HG03565 (cell line): ENCODE results near the gene CPZ.
"Not testable (repeated sequence)": the region's sequence is repeated elsewhere in the genome, so short reads cannot be mapped to it uniquely, and the experiment has no call there.

Experiments
- ATAC-seq: cut with Tn5 transposase; IDR thresholded peaks from one replicate; pipeline ENCODE4 v1.9.1; 2021; ENCODE audit warnings: mild to moderate bottlenecking, moderate library complexity; ENCODE audit not compliant: unreplicated experiment

The CPZ gene

GRCh38 chr4:8556341-8557150 lies 36.0 kb upstream of the CPZ start:
- ATAC-seq = no peak

GRCh38 chr4:8557151-8558076 lies 35.2 kb upstream of the CPZ start:
- no peak for ATAC-seq

GRCh38 chr4:8558080-8558960 lies 34.2 kb upstream of the CPZ start:
- ATAC-seq = no peak

GRCh38 chr4:8559011-8559410 lies 33.6 kb upstream of the CPZ start:
- no peak for ATAC-seq

GRCh38 chr4:8559524-8560264 lies 32.9 kb upstream of the CPZ start:
- no peak for ATAC-seq

- no peak for ATAC-seq
Measured at GRCh38 chr4:8560265-8561047, 32.1 kb upstream of the CPZ start.

GRCh38 chr4:8564595-8564994 lies 28.0 kb upstream of the CPZ start:
- ATAC-seq = no peak

- no peak for ATAC-seq
Measured at GRCh38 chr4:8568068-8568668, 24.4 kb upstream of the CPZ start.

GRCh38 chr4:8570201-8570600 lies 22.4 kb upstream of the CPZ start:
- ATAC-seq = no peak

- ATAC-seq = no peak
Measured at GRCh38 chr4:8571702-8572685, 20.6 kb upstream of the CPZ start.

- no peak for ATAC-seq
Measured at GRCh38 chr4:8573266-8573665, 19.3 kb upstream of the CPZ start.

- ATAC-seq = no peak
Measured at GRCh38 chr4:8574796-8575370, 17.7 kb upstream of the CPZ start.

GRCh38 chr4:8575457-8575856 lies 17.1 kb upstream of the CPZ start:
- no peak for ATAC-seq

GRCh38 chr4:8576591-8576990 lies 16.0 kb upstream of the CPZ start:
- ATAC-seq = not testable (repeated sequence)

- no peak for ATAC-seq
Measured at GRCh38 chr4:8577046-8577445, 15.5 kb upstream of the CPZ start.

- no peak for ATAC-seq
Measured at GRCh38 chr4:8577972-8578371, 14.6 kb upstream of the CPZ start.

- ATAC-seq = no peak
Measured at GRCh38 chr4:8578717-8579116, 13.8 kb upstream of the CPZ start.
